Liver (tissue), 9 donors: Measurements from ENCODE around the gene HHAT. TPM values are rescaled to one million over a fixed set of nuclear protein-coding genes. Genes with fewer than 3 reads are reported as not detected.

ENCODE experiments used
- DNase-seq: peaks from one replicate; pipeline ENCODE4 v3.0.0-alpha.2; 2017; ENCODE audit warnings: low spot score
- H3K27ac ChIP-seq, 2 donors: one replicate each; pipeline ENCODE4 v1.7.0; 2013; ENCODE audit warnings: inconsistent platforms in 2 of 2, low read length in 2 of 2, control low read depth in 1 of 2, low read depth in 1 of 2, mild to moderate bottlenecking in 1 of 2
- H3K27me3 ChIP-seq, 4 donors: one replicate each; pipeline versions ENCODE4 v1.6.1 to v1.7.0; 2013; ENCODE audit warnings: low read length in 3 of 4, inconsistent platforms in 1 of 4, mild to moderate bottlenecking in 1 of 4, moderate library complexity in 1 of 4; ENCODE audit not compliant: control insufficient read depth in 4 of 4, insufficient read depth in 4 of 4
- H3K36me3 ChIP-seq, 4 donors: one replicate each; pipeline versions ENCODE4 v1.6.1 to v1.7.0; 2013; ENCODE audit warnings: low read length in 3 of 4, mild to moderate bottlenecking in 3 of 4, low read depth in 1 of 4, moderate library complexity in 1 of 4; ENCODE audit not compliant: control insufficient read depth in 4 of 4, insufficient read depth in 3 of 4
- H3K4me1 ChIP-seq, 4 donors: one replicate each; pipeline versions ENCODE4 v1.6.1 to v1.7.0; 2013; ENCODE audit warnings: low read length in 3 of 4, mild to moderate bottlenecking in 3 of 4, moderate library complexity in 1 of 4; ENCODE audit not compliant: control insufficient read depth in 4 of 4, insufficient read depth in 4 of 4
- H3K4me3 ChIP-seq, 3 donors: one replicate each; pipeline versions ENCODE4 v1.6.1 to v1.7.0; 2013; ENCODE audit warnings: low read length in 3 of 3, control low read depth in 1 of 3, low read depth in 1 of 3, mild to moderate bottlenecking in 1 of 3
- H3K9ac ChIP-seq, 2 donors: one replicate each; pipeline ENCODE4 v1.7.0; 2013; ENCODE audit warnings: low read length in 2 of 2, mild to moderate bottlenecking in 2 of 2, moderate library complexity in 2 of 2, control low read depth in 1 of 2, low read depth in 1 of 2
- H3K9me3 ChIP-seq, 4 donors: one replicate each; pipeline versions ENCODE4 v1.6.1 to v1.7.0; 2013; ENCODE audit warnings: low read length in 3 of 4; ENCODE audit not compliant: control insufficient read depth in 4 of 4
- ATF3 ChIP-seq: IDR thresholded peaks from 2 replicates; pipeline ENCODE4 v1.6.1; 2016; ENCODE audit warnings: antibody characterized with exemption
- CTCF ChIP-seq: fragments of 150-350 bp; IDR thresholded peaks from 2 replicates; pipeline ENCODE4 v1.5.1; 2017; ENCODE audit warnings: improper control_type of control experiment, low read depth, low read length; ENCODE audit not compliant: missing input control
- EGR1 ChIP-seq, 2 donors: IDR thresholded peaks; 2 replicates each; pipeline ENCODE4 v1.6.1; 2016 to 2018; ENCODE audit warnings: antibody characterized with exemption in 2 of 2, low read depth in 2 of 2
- FOXA1 ChIP-seq: IDR thresholded peaks from 2 replicates; pipeline ENCODE4 v1.6.1; 2016; ENCODE audit warnings: antibody characterized with exemption
- FOXA2 ChIP-seq: IDR thresholded peaks from 2 replicates; pipeline ENCODE4 v1.6.1; 2016; ENCODE audit warnings: antibody characterized with exemption
- GABPA ChIP-seq, 2 donors: IDR thresholded peaks in 1 of 2; conservative IDR thresholded peaks in 1 of 2; 2 replicates each; pipeline ENCODE4 v1.6.1; 2016; ENCODE audit warnings: antibody characterized with exemption in 2 of 2, mild to moderate bottlenecking in 1 of 2, moderate library complexity in 1 of 2
- HNF4A ChIP-seq, 2 donors: conservative IDR thresholded peaks; 2 replicates each; pipeline ENCODE4 v1.6.1; 2016; ENCODE audit warnings: antibody characterized with exemption in 2 of 2, mild to moderate bottlenecking in 2 of 2
- HNF4G ChIP-seq: IDR thresholded peaks from 2 replicates; pipeline ENCODE4 v1.6.1; 2016; ENCODE audit warnings: antibody characterized with exemption
- JUND ChIP-seq, 2 donors: IDR thresholded peaks; 2 replicates each; pipeline ENCODE4 v1.6.1; 2016; ENCODE audit warnings: antibody characterized with exemption in 2 of 2
- MAX ChIP-seq: IDR thresholded peaks from 2 replicates; pipeline ENCODE4 v1.6.1; 2016; ENCODE audit warnings: antibody characterized with exemption
- NR2F2 ChIP-seq: IDR thresholded peaks from 2 replicates; pipeline ENCODE4 v1.6.1; 2016; ENCODE audit warnings: antibody characterized with exemption
- RAD21 ChIP-seq, 2 donors: IDR thresholded peaks; 2 replicates each; pipeline ENCODE4 v1.6.1; 2016; ENCODE audit warnings: antibody characterized with exemption in 2 of 2, mild to moderate bottlenecking in 2 of 2
- REST ChIP-seq: IDR thresholded peaks from 2 replicates; pipeline ENCODE4 v1.6.1; 2016; ENCODE audit warnings: antibody characterized with exemption, mild to moderate bottlenecking
- TAF1 ChIP-seq: conservative IDR thresholded peaks from 2 replicates; pipeline ENCODE4 v1.6.1; 2016; ENCODE audit warnings: antibody characterized with exemption, mild to moderate bottlenecking
- YY1 ChIP-seq: IDR thresholded peaks from 2 replicates; pipeline ENCODE4 v1.6.1; 2016; ENCODE audit warnings: antibody characterized with exemption, mild to moderate bottlenecking
- ZBTB33 ChIP-seq: IDR thresholded peaks from 2 replicates; pipeline ENCODE4 v1.6.1; 2016; ENCODE audit warnings: antibody characterized with exemption
- WGBS: extraction: QIAGEN DNeasy Blood & Tissue Kit; methylation state at CpG from one replicate; pipeline ENCODE4 v1.1.7; 2013; 5-methylcytosine and 5-hydroxymethylcytosine counted together
- polyA plus RNA-seq, 2 donors: library from polyadenylated mRNA; stranded (reverse) in 1 of 2; unstranded in 1 of 2; fragments of 200-250 nt in 1 of 2; fragments of >200 nt in 1 of 2; fragmentation: Nextera tagmentation in 1 of 2; extraction: Ambion mirVana in 1 of 2; gene quantifications; one replicate each; pipeline versions ENCODE4 v1.2.1 to v1.2.3, GENCODE V29; 2013 to 2015
- total RNA-seq, 2 donors: library from RNA; depleted of rRNA; stranded (reverse); fragments of >200 nt; gene quantifications; one replicate each; pipeline ENCODE4 v1.2.3, GENCODE V29; 2014
- donor health status: healthy.
- donor health status: healthy.
- donor health status: healthy.
- donor health status: healthy.
- donor health status: healthy.

The HHAT gene
- total and polyA plus RNA-seq, 4 donors, result 1.3 to 2.2 (median 1.6) TPM

GRCh38 chr1:210662291-210663050 is 333.8 kb downstream of the HHAT start:
- Histone ChIP-seq H3K9ac (no peak overlapping the region), H3K9me3 (no peaks in the 10 kb centered on the region), H3K4me3 (no peak overlapping the region), H3K36me3 (no peaks in the 10 kb centered on the region), H3K27me3 (no peaks in the 10 kb centered on the region), H3K27ac (no peak overlapping the region), H3K4me1 (peaks cover 0 to 7% (median 2%) of the 10 kb centered on the region in 4 donors)
- TF ChIP-seq CTCF, result no peak
- no peak for TF ChIP-seq ZBTB33
- TF ChIP-seq FOXA2, result no peak
- TF ChIP-seq GABPA (IDR thresholded peaks at IDR 0.05 in 1 of 2, conservative IDR thresholded peaks at IDR 0.05 in 1 of 2), result no peak
- TF ChIP-seq YY1, result no peak
- no peak for TF ChIP-seq JUND (IDR thresholded peaks at IDR 0.05)
- TF ChIP-seq REST, result no peak
- TF ChIP-seq ATF3, result no peak
- TF ChIP-seq EGR1 (IDR thresholded peaks at IDR 0.05; ENCODE audit: low read depth in 2 of 2), result no peak
- no peak for TF ChIP-seq HNF4A (conservative IDR thresholded peaks at IDR 0.05)
- TF ChIP-seq TAF1, result no peak
- 95% methylated on average over 4 of the region's 4 CpGs for WGBS
- DNase-seq, result no peak

- no peaks in the 10 kb centered on the region for H3K36me3 ChIP-seq
- H3K9ac ChIP-seq, result no peak overlapping the region
- H3K4me1 ChIP-seq, result peaks cover 0 to 7% (median 2%) of the 10 kb centered on the region in 4 donors
- WGBS, result 53% methylated on average over 7 of the region's 7 CpGs
- no peak overlapping the region for H3K27ac ChIP-seq
- no peak overlapping the region for H3K4me3 ChIP-seq
- DNase-seq, result no peak
- H3K9me3 ChIP-seq, result no peaks in the 10 kb centered on the region
- H3K27me3 ChIP-seq, result no peaks in the 10 kb centered on the region
- TF ChIP-seq MAX, result no peak
- TF ChIP-seq NR2F2, result no peak
- TF ChIP-seq ATF3, result no peak
- no peak for TF ChIP-seq YY1
- TF ChIP-seq REST, result no peak
- no peak for TF ChIP-seq FOXA1
- TF ChIP-seq FOXA2, result no peak
- TF ChIP-seq EGR1 (IDR thresholded peaks at IDR 0.05; ENCODE audit: low read depth in 2 of 2), result no peak
- no peak for TF ChIP-seq HNF4G
- no peak for TF ChIP-seq TAF1
- TF ChIP-seq GABPA (IDR thresholded peaks at IDR 0.05 in 1 of 2, conservative IDR thresholded peaks at IDR 0.05 in 1 of 2), result no peak
- TF ChIP-seq JUND (IDR thresholded peaks at IDR 0.05), result no peak
- TF ChIP-seq RAD21 (IDR thresholded peaks at IDR 0.05), result no peak
Measured at GRCh38 chr1:210663730-210664573, 335.2 kb downstream of the HHAT start.
